ENCODE measurements around the gene HOXC10.

The HOXC10 gene

GRCh38 chr12:54014377-54015017, 29.6 kb downstream of the HOXC10 start:
- DNase-seq (ENCODE audit: insufficient read length, low spot score): no peak
- no peak for FAIRE-seq
- TF ChIP-seq POLR2A (IDR thresholded peaks at IDR 0.05; ENCODE audit: low read depth, low read length) (no peak), TAF1 (IDR thresholded peaks at IDR 0.05; ENCODE audit: low read depth, low read length) (no peak), POLR2AphosphoS5 (IDR thresholded peaks at IDR 0.05; ENCODE audit: low read depth, low read length) (no peak), SPI1 (IDR thresholded peaks at IDR 0.05; ENCODE audit: low read depth, low read length) (no peak), POU2F2 (IDR thresholded peaks at IDR 0.05; ENCODE audit: low read depth, low read length) (no peak), PAX5 (IDR thresholded peaks at IDR 0.05; ENCODE audit: insufficient read depth, low read length, severe bottlenecking) (no peak)

- no peak for TF ChIP-seq POU2F2 (IDR thresholded peaks at IDR 0.05; ENCODE audit: low read depth, low read length)
- TF ChIP-seq POLR2A (IDR thresholded peaks at IDR 0.05; ENCODE audit: low read depth, low read length): no peak
- TF ChIP-seq POLR2AphosphoS5 (IDR thresholded peaks at IDR 0.05; ENCODE audit: low read depth, low read length): no peak
- TF ChIP-seq TAF1 (IDR thresholded peaks at IDR 0.05; ENCODE audit: low read depth, low read length): no peak
- TF ChIP-seq PAX5 (IDR thresholded peaks at IDR 0.05; ENCODE audit: insufficient read depth, low read length, severe bottlenecking): no peak
- TF ChIP-seq SPI1 (IDR thresholded peaks at IDR 0.05; ENCODE audit: low read depth, low read length): no peak
- no peak for FAIRE-seq
- no peak for DNase-seq (ENCODE audit: insufficient read length, low spot score)
These were observed 30.3 kb downstream of the HOXC10 start for GRCh38 chr12:54015018-54015931.

GRCh38 chr12:54016051-54016450, 31.1 kb downstream of the HOXC10 start:
- DNase-seq (ENCODE audit: insufficient read length, low spot score): no peak
- TF ChIP-seq TAF1 (IDR thresholded peaks at IDR 0.05; ENCODE audit: low read depth, low read length) (no peak), PAX5 (IDR thresholded peaks at IDR 0.05; ENCODE audit: insufficient read depth, low read length, severe bottlenecking) (no peak), POLR2AphosphoS5 (IDR thresholded peaks at IDR 0.05; ENCODE audit: low read depth, low read length) (no peak), SPI1 (IDR thresholded peaks at IDR 0.05; ENCODE audit: low read depth, low read length) (no peak), POLR2A (IDR thresholded peaks at IDR 0.05; ENCODE audit: low read depth, low read length) (no peak), POU2F2 (IDR thresholded peaks at IDR 0.05; ENCODE audit: low read depth, low read length) (no peak)
- FAIRE-seq: no peak

GRCh38 chr12:54016478-54016964, 31.6 kb downstream of the HOXC10 start:
- FAIRE-seq (no peak), DNase-seq (ENCODE audit: insufficient read length, low spot score) (no peak)
- no peak for TF ChIP-seq PAX5 (IDR thresholded peaks at IDR 0.05; ENCODE audit: insufficient read depth, low read length, severe bottlenecking)
- TF ChIP-seq POU2F2 (IDR thresholded peaks at IDR 0.05; ENCODE audit: low read depth, low read length): no peak
- no peak for TF ChIP-seq TAF1 (IDR thresholded peaks at IDR 0.05; ENCODE audit: low read depth, low read length)
- TF ChIP-seq SPI1 (IDR thresholded peaks at IDR 0.05; ENCODE audit: low read depth, low read length): no peak
- TF ChIP-seq POLR2AphosphoS5 (IDR thresholded peaks at IDR 0.05; ENCODE audit: low read depth, low read length): no peak
- no peak for TF ChIP-seq POLR2A (IDR thresholded peaks at IDR 0.05; ENCODE audit: low read depth, low read length)

GRCh38 chr12:54017027-54017788, 32.3 kb downstream of the HOXC10 start:
- DNase-seq (ENCODE audit: insufficient read length, low spot score) (no peak), FAIRE-seq (peak; percentile 31)
- TF ChIP-seq SPI1 (IDR thresholded peaks at IDR 0.05; ENCODE audit: low read depth, low read length) (no peak), POLR2A (IDR thresholded peaks at IDR 0.05; ENCODE audit: low read depth, low read length) (no peak), POLR2AphosphoS5 (IDR thresholded peaks at IDR 0.05; ENCODE audit: low read depth, low read length) (no peak), TAF1 (IDR thresholded peaks at IDR 0.05; ENCODE audit: low read depth, low read length) (no peak), PAX5 (IDR thresholded peaks at IDR 0.05; ENCODE audit: insufficient read depth, low read length, severe bottlenecking) (no peak), POU2F2 (IDR thresholded peaks at IDR 0.05; ENCODE audit: low read depth, low read length) (no peak)

GRCh38 chr12:54017878-54018467, 33.0 kb downstream of the HOXC10 start:
- peak; percentile 81 for FAIRE-seq
- TF ChIP-seq POLR2AphosphoS5 (IDR thresholded peaks at IDR 0.05; ENCODE audit: low read depth, low read length) (no peak), TAF1 (IDR thresholded peaks at IDR 0.05; ENCODE audit: low read depth, low read length) (peak; percentile 38; the same call in 1 of the 2 replicates), POLR2A (IDR thresholded peaks at IDR 0.05; ENCODE audit: low read depth, low read length) (0 out of 2 replicates have a peak, but pooled peaks have one; percentile 28), SPI1 (IDR thresholded peaks at IDR 0.05; ENCODE audit: low read depth, low read length) (no peak), PAX5 (IDR thresholded peaks at IDR 0.05; ENCODE audit: insufficient read depth, low read length, severe bottlenecking) (peak; percentile 92), POU2F2 (IDR thresholded peaks at IDR 0.05; ENCODE audit: low read depth, low read length) (no peak)
- DNase-seq (ENCODE audit: insufficient read length, low spot score): peak; percentile 95

- no peak for DNase-seq (ENCODE audit: insufficient read length, low spot score)
- FAIRE-seq: no peak
- TF ChIP-seq SPI1 (IDR thresholded peaks at IDR 0.05; ENCODE audit: low read depth, low read length) (no peak), PAX5 (IDR thresholded peaks at IDR 0.05; ENCODE audit: insufficient read depth, low read length, severe bottlenecking) (no peak), POU2F2 (IDR thresholded peaks at IDR 0.05; ENCODE audit: low read depth, low read length) (no peak), POLR2A (IDR thresholded peaks at IDR 0.05; ENCODE audit: low read depth, low read length) (no peak), POLR2AphosphoS5 (IDR thresholded peaks at IDR 0.05; ENCODE audit: low read depth, low read length) (no peak), TAF1 (IDR thresholded peaks at IDR 0.05; ENCODE audit: low read depth, low read length) (no peak)
These were observed 33.6 kb downstream of the HOXC10 start for GRCh38 chr12:54018468-54018984.

Data from GM12891 (cell line).